ENCODE measurements around the gene THUMPD3.

The THUMPD3 gene

DNA sequence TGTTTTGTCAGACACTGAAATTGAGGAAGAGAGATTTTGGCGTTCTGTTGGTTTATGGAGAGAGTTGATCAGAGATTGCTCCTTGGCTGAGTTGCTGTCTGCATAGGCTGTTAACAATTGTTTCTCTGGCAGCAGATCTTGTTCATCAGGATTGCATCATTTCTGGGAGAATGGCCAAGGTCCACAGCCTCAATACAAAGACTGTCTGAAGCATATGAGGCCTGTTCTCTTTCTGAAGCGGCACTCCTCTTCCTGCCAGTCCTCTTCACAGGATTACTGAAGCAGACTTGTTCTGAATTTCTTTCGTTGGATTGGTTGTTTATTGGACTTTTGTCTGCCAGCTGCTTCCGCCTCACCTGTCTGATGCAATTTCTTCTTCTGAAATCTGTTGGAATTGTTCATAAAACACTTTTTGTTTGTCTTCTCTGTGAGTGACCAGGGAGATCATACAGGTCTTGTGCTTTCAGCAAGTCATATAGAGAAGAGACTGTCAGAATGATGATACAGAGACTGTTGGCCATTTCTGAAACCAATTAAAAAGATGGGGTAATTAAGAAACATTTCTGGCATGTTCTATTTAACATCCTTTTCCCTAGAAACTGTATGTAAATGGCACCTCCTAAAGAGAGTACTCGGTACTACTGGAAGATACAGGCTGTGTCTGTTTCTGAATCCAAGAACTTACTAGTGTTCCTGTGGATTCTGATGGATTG, 60.0 kb downstream of the THUMPD3 start:
- DNase-seq: peak; percentile 3

DNA sequence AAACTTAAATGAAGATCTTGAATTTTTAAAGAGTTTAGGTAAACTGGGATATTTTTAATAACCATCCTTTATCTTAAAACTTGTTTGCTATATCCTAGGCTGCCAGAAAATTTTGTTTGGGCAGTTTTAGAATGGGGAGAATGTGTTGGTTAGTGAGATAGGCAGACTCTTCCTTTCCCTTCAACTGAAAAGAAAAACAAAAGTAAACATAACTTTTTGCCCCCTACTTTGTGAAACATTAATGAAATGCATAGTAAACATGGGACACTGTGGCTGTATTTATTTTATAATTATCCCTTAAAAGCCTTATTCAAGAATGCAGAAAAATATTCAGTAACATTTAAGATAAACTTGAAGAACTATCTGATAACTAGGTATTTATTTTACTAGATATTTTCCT, 65.6 kb downstream of the THUMPD3 start:
- no peak for DNase-seq

DNA sequence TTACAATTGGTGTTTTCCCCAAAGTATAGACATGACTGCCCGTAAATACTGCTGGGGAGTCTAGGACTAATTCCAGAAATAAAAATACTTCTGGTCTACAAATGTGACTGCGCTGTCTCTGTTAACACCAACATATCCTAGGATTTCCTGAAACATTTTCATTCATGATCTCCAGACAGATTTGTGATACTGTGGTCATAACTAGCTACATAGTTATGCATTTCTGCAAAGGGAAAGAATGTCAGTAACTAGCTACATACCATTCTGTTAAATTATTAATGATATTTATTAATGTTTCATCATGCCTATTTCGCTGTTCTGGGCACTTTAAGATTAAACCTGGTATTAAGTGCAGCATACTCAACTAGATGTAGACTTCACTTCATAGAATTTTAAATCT, 67.9 kb downstream of the THUMPD3 start:
- DNase-seq: no peak

DNA sequence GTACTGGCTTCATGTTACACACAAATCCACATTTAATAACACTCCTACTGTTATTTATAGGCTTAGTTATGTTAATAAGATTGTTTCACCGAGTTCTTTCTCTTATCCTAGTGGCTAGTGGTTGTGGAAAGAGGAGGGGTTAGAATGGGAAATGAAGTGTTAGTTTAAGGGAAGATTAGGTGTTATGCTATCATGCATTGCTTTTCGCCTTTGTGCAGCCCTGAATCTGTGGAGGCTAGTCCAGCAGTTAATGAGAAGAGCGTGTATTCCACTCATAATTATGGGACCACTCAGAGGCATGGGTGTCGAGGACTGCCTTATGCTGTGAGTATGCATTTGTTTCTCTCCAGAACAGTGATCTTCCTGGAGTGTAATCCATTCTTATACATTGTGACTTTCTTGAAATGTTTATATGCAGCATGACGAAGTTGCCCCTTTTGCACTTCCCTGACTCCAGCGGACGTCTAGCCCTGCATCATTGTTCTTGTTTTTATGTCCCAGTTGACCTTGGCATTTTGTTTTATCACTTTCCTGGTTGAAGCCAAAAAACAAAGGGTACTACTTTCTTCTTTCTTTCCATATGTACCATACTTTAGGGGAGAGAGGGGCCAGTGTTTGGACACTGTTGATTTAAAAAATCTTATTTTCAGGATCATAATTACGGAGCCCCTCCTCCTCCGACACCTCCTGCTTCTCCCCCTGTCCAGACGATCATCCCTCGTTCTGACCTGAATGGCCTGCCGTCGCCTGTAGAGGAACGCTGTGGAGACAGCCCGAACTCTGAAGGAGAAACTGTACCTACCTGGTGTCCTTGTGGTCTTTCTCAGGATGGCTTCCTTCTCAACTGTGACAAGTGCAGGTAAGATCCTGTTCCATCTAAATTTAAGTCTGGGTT, 71.0 kb downstream of the THUMPD3 start:
- no peak for DNase-seq

DNA sequence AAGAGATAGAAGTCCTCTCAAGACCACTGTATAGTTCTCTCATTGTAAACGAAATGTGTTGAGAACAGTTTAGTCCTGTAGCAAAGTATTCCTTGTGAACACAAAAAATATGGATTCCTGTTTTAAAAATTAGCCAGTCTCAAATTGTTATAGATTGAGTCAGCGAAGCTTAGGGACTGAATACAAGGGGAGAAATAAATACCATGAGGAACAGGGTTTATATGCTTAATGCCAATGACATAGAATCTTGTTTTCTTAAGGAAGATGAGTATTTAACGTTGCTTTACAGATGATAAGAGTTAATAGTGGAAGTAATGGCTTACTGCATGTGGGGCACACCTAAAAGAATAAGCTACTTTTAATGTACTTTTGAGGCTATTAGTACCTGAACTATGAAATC, 72.5 kb downstream of the THUMPD3 start:
- no peak for DNase-seq
